Measurements from ENCODE around the gene CEACAM21. TPM values are rescaled to one million over a fixed set of nuclear protein-coding genes. Genes with fewer than 3 reads are reported as not detected.

Gene CEACAM21
- total RNA-seq, 1 donor from 2014 or later = 0.75 TPM

GRCh38 chr19:41584931-41585330 is 9.0 kb downstream of the CEACAM21 start:
- Mint-ChIP-seq H3K9me3 (peaks cover 31% of the 10 kb centered on the region), H3K36me3 (ENCODE audit: low read depth) (peaks cover 2% of the 10 kb centered on the region), H3K27me3 (ENCODE audit: low read depth) (no peaks in the 10 kb centered on the region), H3K27ac (ENCODE audit: unreplicated experiment) (no peak overlapping the region), H3K4me3 (no peak overlapping the region), H3K4me1 (no peaks in the 10 kb centered on the region)
- no peak for TF ChIP-seq CTCF (conservative IDR thresholded peaks at IDR 0.05)
- DNase-seq (ENCODE audit: low read depth, low spot score) = no peak

GRCh38 chr19:41586064-41586463 is 10.1 kb downstream of the CEACAM21 start:
- Mint-ChIP-seq H3K27me3 (ENCODE audit: low read depth) (no peaks in the 10 kb centered on the region), H3K27ac (ENCODE audit: unreplicated experiment) (no peak overlapping the region), H3K9me3 (peaks cover 26% of the 10 kb centered on the region), H3K4me1 (no peaks in the 10 kb centered on the region), H3K36me3 (ENCODE audit: low read depth) (peaks cover 2% of the 10 kb centered on the region), H3K4me3 (no peak overlapping the region)
- no peak for DNase-seq (ENCODE audit: low read depth, low spot score)
- no peak for TF ChIP-seq CTCF (conservative IDR thresholded peaks at IDR 0.05)

- Mint-ChIP-seq H3K9me3 (peaks cover 23% of the 10 kb centered on the region), H3K4me1 (no peaks in the 10 kb centered on the region), H3K4me3 (no peak overlapping the region), H3K27ac (ENCODE audit: unreplicated experiment) (no peak overlapping the region), H3K36me3 (ENCODE audit: low read depth) (no peaks in the 10 kb centered on the region), H3K27me3 (ENCODE audit: low read depth) (no peaks in the 10 kb centered on the region)
- no peak for TF ChIP-seq CTCF (conservative IDR thresholded peaks at IDR 0.05)
- DNase-seq (ENCODE audit: low read depth, low spot score) = no peak
Observed at GRCh38 chr19:41587101-41587837, 11.3 kb downstream of the CEACAM21 start.

GRCh38 chr19:41587838-41588210 is 11.9 kb downstream of the CEACAM21 start:
- peaks cover 22% of the 10 kb centered on the region for H3K9me3 Mint-ChIP-seq
- no peak overlapping the region for H3K27ac Mint-ChIP-seq (ENCODE audit: unreplicated experiment)
- H3K36me3 Mint-ChIP-seq (ENCODE audit: low read depth) = no peaks in the 10 kb centered on the region
- H3K4me1 Mint-ChIP-seq = no peaks in the 10 kb centered on the region
- DNase-seq (ENCODE audit: low read depth, low spot score) = no peak
- TF ChIP-seq CTCF (conservative IDR thresholded peaks at IDR 0.05) = no peak
- no peak overlapping the region for H3K4me3 Mint-ChIP-seq
- no peaks in the 10 kb centered on the region for H3K27me3 Mint-ChIP-seq (ENCODE audit: low read depth)

- Mint-ChIP-seq H3K4me3 (no peak overlapping the region), H3K36me3 (ENCODE audit: low read depth) (no peaks in the 10 kb centered on the region), H3K27me3 (ENCODE audit: low read depth) (no peaks in the 10 kb centered on the region), H3K4me1 (no peaks in the 10 kb centered on the region), H3K9me3 (peaks cover 14% of the 10 kb centered on the region), H3K27ac (ENCODE audit: unreplicated experiment) (no peak overlapping the region)
- TF ChIP-seq CTCF (conservative IDR thresholded peaks at IDR 0.05) = no peak
- no peak for DNase-seq (ENCODE audit: low read depth, low spot score)
Observed at GRCh38 chr19:41588497-41589209, 12.7 kb downstream of the CEACAM21 start.
